ENCODE data around the gene SLIT3.

SLIT3 gene

DNA sequence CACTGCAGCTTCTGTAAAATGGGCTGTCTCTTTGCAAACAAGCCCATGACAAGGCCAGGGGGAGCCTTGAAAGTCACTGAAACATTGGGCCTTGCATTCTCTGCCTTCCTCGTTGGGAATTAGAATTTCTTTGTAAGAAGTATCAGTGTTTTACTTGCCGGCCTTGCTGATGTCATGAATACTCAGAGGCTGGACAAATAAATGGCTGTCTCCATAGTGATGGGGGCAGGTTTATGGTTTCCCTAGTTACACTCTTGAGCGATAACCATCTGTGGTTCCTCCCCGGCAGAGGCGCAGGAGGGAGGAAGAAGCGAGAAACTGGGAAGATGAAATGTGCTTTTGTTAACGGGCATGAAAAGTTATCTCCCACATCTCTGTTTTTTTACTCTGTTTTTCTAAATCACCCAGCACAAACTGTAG lies 449.0 kb downstream of the SLIT3 start:
- Mint-ChIP-seq H3K27me3 (peaks cover 14% of the 10 kb centered on the region), H3K27ac (no peak overlapping the region), H3K9me3 (no peaks in the 10 kb centered on the region), H3K4me1 (no peaks in the 10 kb centered on the region), H3K36me3 (no peaks in the 10 kb centered on the region), H3K4me3 (no peak overlapping the region)
- ATAC-seq, result no peak

DNA sequence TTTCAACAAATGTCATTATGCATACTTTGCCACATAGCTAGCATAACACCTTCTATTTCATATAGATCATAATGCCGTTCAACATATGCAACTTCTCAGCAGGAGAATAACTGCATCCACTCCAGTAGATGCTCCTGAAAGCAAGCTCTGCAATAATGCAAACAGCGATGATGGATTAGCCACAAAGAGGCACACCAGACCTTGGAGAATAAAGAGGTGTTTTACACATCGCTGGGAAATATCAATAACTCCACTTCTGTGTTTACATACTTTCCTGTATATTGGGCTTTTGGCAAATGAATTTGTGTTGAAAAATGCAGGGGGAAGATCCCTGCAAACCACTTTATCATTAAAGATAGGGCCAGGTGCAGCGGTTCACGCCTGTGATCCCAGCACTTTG lies 450.3 kb downstream of the SLIT3 start:
- no peak for ATAC-seq
- Mint-ChIP-seq H3K36me3 (no peaks in the 10 kb centered on the region), H3K4me3 (no peak overlapping the region), H3K27ac (no peak overlapping the region), H3K27me3 (peaks cover 21% of the 10 kb centered on the region), H3K4me1 (no peaks in the 10 kb centered on the region), H3K9me3 (no peaks in the 10 kb centered on the region)

DNA sequence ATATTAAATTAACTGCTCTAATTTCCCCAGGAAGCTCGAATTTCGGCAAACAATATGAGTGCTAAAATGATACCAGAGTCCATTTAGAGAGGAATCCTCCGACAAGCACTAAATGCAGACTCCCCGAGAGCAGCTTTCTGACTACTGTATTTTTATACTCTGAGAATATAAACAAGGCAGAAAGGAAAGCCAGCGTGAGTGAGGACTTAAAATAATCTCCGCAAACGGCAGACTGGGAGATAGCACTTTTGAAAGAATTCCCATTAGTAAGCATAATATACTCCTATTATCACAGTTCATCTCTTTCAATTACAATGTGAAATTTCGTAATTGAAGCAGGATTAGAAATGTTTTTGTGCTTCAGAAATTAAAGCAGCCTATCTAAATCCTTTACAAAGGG lies 452.4 kb downstream of the SLIT3 start:
- Mint-ChIP-seq H3K4me1 (no peaks in the 10 kb centered on the region), H3K27me3 (peaks cover 16% of the 10 kb centered on the region), H3K4me3 (no peak overlapping the region), H3K9me3 (no peaks in the 10 kb centered on the region), H3K27ac (no peak overlapping the region), H3K36me3 (no peaks in the 10 kb centered on the region)
- no peak for ATAC-seq

DNA sequence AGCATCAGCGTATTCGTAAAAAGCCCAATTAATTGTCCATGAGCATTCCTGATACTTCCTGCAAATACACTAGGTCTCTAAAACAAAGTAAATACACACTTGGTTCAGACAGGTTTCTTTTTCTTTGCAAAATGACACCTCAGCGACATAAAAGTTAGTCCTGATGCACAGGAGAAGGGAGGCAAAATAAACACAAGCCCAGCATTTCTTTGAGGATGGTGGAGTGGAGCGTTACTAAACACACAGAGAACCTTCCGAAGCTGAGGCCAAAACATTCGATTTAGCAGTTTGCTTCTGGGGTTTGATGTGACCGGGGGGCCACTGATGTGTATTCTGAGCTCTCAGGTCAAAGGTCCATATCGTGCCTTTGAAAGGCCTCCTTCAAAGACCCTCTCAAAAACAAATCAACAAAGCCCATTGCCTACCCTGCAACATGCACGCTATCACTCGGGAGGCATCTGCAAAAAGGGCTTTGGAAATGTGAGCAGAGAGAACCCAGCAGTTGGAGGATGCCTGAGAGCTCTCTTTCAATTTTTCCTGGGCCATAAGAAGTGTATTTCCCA lies 453.3 kb downstream of the SLIT3 start:
- Mint-ChIP-seq H3K27ac (no peak overlapping the region), H3K4me1 (no peaks in the 10 kb centered on the region), H3K27me3 (peaks cover 11% of the 10 kb centered on the region), H3K9me3 (no peaks in the 10 kb centered on the region), H3K4me3 (no peak overlapping the region), H3K36me3 (no peaks in the 10 kb centered on the region)
- no peak for ATAC-seq

DNA sequence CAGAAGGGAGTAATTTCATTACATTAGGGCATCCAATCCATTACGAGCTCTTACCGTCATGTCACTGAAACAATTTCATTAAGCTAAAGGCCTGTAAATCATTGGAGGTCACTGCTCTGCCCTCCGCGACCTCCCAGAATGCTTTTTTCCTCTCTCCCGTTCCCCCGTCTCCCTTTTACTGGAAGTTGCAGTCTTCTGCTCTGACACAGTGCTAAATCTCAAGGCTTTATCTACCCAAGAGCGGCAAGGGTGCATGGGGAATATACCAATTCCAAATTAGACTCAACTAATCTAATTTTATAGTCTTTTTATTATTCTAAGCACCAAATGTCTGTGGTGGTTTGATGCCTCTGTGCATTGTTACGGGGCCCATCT lies 456.0 kb downstream of the SLIT3 start:
- H3K36me3 Mint-ChIP-seq, result no peaks in the 10 kb centered on the region
- H3K4me1 Mint-ChIP-seq, result no peaks in the 10 kb centered on the region
- no peak overlapping the region for H3K27ac Mint-ChIP-seq
- H3K4me3 Mint-ChIP-seq, result no peak overlapping the region
- no peak for ATAC-seq
- no peaks in the 10 kb centered on the region for H3K9me3 Mint-ChIP-seq
- H3K27me3 Mint-ChIP-seq, result peaks cover 21% of the 10 kb centered on the region

DNA sequence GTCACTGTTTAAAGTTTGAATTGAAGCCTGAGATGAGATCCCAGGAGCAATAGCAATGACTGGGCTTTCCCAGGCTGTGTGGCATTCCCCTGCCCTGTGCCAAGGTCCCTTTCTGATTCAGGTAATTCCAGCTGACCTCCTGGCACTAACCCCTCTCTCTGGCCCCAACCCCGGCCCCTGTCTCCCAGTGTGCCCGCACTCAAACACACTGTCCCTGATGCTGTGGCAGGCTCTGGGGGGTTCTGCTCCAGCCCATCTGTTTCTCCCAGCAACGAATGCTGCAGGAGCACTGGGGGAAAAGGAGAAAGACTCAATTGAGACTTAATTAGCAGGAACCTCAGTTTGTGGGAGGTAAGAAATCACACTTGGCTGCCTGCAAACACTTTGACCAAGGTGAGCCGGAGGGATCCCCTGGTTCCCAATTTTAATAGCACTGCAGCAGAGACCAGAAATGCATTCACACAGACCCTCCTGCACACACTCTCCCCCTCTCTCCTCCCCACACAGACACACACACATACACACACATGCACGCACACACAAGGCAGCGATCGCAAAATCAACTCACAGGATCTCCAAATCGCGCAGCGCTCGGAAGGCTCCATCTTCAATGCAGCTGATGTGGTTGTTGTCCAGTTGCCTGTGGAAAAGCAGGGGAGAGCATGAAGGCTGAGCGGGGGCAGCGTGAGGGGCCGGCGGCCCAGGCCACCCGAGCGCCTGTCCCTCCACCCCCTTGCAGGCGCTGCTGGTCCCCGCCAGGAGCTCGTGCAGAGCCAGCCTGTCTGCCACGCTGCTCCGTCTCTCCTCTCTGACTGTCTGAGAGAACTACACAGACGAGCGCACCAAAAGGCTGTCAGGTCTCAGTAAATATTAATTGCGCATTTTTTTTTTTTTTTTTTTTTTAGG lies 456.7 kb downstream of the SLIT3 start:
- Mint-ChIP-seq H3K36me3 (no peaks in the 10 kb centered on the region), H3K4me3 (no peak overlapping the region), H3K27me3 (peaks cover 21% of the 10 kb centered on the region)

DNA sequence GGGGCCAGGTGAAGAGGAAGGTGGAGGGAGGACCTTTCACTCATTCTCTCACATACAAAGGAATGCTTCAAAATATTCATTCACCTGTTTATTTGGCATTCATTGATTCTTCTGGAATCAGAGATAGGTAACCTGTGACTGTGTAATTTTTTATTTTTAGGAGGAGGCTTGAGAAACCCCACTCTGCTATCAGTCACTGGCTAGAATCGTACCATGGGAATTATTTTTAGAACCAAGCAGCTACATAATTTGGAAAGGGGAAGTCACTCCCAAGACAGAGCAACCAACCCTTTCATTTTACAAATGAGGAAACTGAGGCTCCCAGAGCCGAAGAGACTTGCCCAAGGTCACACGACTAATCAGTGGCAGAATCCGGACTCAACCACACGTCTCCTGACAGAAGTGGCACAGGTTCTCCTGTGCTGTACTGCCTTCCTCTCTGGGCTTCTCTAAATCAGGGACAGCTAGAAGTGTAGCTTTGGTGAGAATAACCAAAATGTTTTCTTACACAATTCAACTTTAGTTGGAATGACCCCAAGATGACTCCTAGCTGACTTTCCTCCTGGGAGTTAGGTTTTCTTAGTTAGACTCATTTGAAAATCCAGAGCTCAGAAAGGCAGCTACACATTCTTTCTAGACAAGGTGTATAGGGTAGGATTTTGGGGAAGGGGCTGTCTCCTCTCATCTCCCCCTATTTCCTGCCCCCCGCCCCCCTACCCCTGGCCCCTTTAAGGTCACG lies 457.5 kb downstream of the SLIT3 start:
- Mint-ChIP-seq H3K4me3 (no peak overlapping the region), H3K27me3 (peaks cover 21% of the 10 kb centered on the region), H3K9me3 (no peaks in the 10 kb centered on the region), H3K4me1 (no peaks in the 10 kb centered on the region), H3K36me3 (no peaks in the 10 kb centered on the region), H3K27ac (no peak overlapping the region)
- ATAC-seq, result no peak

More for the DNA sequence above, 456.7 kb downstream of the SLIT3 start:
- Mint-ChIP-seq H3K27ac (no peak overlapping the region), H3K4me1 (no peaks in the 10 kb centered on the region), H3K9me3 (no peaks in the 10 kb centered on the region)
- ATAC-seq, result no peak

DNA sequence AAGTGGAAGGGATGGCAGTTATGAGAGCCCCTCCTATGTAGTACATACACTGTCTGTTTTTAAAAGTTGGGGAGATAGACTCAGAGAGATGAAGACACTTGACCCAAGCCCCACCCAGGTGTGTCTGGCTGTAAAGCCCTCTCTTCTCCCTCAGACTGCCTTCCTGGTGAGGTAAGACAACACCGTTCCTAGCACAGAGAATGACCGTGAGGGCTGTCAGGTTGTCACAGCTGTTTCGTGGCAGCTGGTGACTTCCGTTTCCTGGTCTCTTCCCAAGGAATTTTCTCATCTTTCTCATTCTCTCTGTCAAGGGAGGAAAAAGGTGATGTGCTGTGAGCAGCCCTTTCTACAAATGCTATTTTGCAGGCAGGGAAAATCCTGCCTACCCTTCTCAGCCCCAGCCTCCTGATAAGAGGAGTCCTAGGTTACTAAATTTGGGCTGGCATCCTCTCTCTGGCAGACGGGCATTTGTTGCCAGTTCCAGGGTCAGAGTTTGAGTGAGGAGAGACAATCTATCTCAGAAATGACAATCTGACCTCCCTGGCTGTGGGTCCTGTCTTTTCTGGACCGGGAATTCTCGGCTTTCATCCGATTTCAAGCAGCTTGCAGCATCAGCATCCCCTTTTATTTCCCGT lies 458.3 kb downstream of the SLIT3 start:
- H3K4me3 Mint-ChIP-seq, result no peak overlapping the region
- H3K27me3 Mint-ChIP-seq, result peaks cover 21% of the 10 kb centered on the region
- H3K36me3 Mint-ChIP-seq, result no peaks in the 10 kb centered on the region
- no peak overlapping the region for H3K27ac Mint-ChIP-seq
- H3K4me1 Mint-ChIP-seq, result no peaks in the 10 kb centered on the region
- ATAC-seq, result no peak
- H3K9me3 Mint-ChIP-seq, result no peaks in the 10 kb centered on the region

DNA sequence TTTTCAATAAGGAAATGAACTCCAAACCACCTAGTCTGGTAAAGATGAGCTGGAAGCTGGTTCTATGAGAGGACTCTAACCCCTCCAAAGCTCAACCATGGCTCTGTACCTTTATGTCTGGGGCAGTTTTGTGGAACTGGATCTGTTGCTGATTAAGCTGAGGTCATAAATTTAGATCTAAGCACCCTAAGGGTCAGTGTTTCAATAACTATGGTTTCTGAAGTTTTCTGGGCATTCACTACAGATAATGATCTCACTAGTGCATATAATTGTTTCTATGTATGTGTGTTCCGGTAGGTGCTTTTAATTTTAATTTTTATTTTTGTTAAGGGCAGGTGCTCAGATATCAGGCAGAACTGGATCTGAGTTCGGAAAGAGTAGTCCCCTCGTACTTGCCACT lies 463.1 kb downstream of the SLIT3 start:
- ATAC-seq, result no peak
- H3K4me1 Mint-ChIP-seq, result no peaks in the 10 kb centered on the region
- no peaks in the 10 kb centered on the region for H3K9me3 Mint-ChIP-seq
- peaks cover 12% of the 10 kb centered on the region for H3K27me3 Mint-ChIP-seq
- H3K27ac Mint-ChIP-seq, result no peak overlapping the region
- no peaks in the 10 kb centered on the region for H3K36me3 Mint-ChIP-seq
- H3K4me3 Mint-ChIP-seq, result no peak overlapping the region

DNA sequence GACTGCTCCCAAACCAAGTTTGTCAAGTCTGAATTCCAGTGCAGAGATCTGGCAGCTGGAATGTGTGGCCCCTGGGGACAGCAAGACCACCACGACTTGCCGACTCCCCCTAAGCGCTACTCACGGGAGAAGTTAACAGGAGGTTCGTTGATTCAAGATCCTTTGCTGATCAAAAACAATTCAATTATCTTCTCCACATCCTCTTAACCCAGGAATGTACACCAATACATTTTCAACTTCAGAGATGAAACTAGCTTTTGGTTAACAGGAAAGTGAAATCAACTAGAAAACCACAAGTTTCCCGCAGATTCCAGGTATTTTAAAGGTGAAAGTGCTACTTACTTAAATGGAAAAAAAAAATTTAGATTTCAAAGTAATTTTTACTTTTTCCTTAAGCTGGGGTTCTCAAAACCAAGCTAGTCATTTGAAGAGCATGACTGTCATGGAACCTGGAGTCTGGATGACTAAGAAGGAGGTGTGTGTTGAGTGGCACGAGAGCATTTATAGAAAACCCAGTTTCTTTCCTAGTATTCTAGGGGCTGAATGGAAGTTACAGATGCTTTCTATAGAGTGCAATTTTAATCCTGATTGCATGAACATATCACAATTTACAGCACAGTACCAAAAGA lies 464.2 kb downstream of the SLIT3 start:
- H3K9me3 Mint-ChIP-seq, result no peaks in the 10 kb centered on the region
- no peak overlapping the region for H3K27ac Mint-ChIP-seq
- ATAC-seq, result no peak
- H3K4me3 Mint-ChIP-seq, result no peak overlapping the region
- no peaks in the 10 kb centered on the region for H3K4me1 Mint-ChIP-seq
- H3K27me3 Mint-ChIP-seq, result peaks cover 2% of the 10 kb centered on the region
- H3K36me3 Mint-ChIP-seq, result no peaks in the 10 kb centered on the region

DNA sequence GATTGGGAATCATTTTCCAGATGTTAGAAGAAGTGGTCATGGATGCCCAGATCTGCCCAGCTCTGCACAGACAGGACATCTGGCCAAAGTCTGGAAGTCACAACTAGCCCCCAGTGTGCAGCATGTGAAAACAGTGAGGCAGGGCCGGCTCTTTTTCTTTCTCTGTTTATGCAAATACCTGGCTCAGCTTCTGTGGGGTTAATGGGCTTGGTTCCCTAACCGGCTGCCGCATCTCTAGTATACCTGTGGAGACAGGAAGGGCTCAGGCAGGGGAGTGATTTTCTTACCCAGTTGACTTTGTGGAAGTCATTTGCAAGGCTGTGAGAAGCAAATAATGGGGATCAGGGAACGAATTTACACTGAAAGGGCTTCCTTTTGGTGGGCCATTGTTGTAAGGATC lies 467.0 kb downstream of the SLIT3 start:
- H3K9me3 Mint-ChIP-seq, result no peaks in the 10 kb centered on the region
- no peak overlapping the region for H3K27ac Mint-ChIP-seq
- no peaks in the 10 kb centered on the region for H3K27me3 Mint-ChIP-seq
- no peaks in the 10 kb centered on the region for H3K4me1 Mint-ChIP-seq
- H3K4me3 Mint-ChIP-seq, result no peak overlapping the region
- ATAC-seq, result no peak
- H3K36me3 Mint-ChIP-seq, result no peaks in the 10 kb centered on the region

DNA sequence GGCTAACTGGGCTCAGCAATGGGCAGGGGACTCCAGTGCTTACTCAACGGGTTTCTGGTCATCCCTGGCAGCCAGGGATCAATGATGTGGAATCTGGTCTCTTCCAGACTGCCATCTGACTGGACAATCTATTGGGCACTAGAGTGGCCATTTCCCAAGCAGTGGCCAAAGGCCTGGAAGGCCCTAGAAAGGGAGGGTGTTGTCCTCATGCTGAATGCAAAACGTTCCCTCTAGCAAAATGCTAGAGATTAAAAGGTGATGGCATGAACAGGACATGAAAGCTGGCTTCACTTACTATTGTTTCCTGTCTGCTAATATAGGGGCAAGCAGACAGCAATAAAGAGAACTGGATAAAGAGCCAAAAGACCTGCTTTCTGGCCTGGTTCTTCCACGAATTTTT lies 467.6 kb downstream of the SLIT3 start:
- no peaks in the 10 kb centered on the region for H3K4me1 Mint-ChIP-seq
- H3K27ac Mint-ChIP-seq, result no peak overlapping the region
- H3K4me3 Mint-ChIP-seq, result no peak overlapping the region
- no peaks in the 10 kb centered on the region for H3K36me3 Mint-ChIP-seq
- ATAC-seq, result no peak
- no peaks in the 10 kb centered on the region for H3K27me3 Mint-ChIP-seq
- H3K9me3 Mint-ChIP-seq, result no peaks in the 10 kb centered on the region

DNA sequence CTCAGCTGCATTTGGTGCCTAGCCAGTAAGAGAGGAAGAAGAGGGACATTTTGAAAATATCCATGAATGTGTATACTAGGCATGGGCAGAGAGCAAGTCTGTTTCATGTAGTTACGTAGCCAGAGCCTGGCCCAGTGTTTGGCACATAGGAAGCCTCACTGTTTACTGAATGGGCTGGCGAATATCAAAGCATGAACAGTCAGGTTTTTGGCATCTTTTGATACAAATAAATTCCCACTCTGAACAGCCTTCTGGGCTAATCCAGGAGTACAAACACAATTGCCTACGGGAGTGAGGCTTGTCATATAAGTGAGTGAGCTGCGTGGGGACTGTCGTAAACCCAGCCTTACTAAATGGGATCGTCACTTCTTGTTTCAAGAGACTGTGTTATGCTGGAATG lies 468.6 kb downstream of the SLIT3 start:
- Mint-ChIP-seq H3K4me3 (no peak overlapping the region), H3K4me1 (no peaks in the 10 kb centered on the region), H3K27ac (no peak overlapping the region), H3K27me3 (no peaks in the 10 kb centered on the region), H3K36me3 (no peaks in the 10 kb centered on the region), H3K9me3 (no peaks in the 10 kb centered on the region)
- ATAC-seq, result no peak

DNA sequence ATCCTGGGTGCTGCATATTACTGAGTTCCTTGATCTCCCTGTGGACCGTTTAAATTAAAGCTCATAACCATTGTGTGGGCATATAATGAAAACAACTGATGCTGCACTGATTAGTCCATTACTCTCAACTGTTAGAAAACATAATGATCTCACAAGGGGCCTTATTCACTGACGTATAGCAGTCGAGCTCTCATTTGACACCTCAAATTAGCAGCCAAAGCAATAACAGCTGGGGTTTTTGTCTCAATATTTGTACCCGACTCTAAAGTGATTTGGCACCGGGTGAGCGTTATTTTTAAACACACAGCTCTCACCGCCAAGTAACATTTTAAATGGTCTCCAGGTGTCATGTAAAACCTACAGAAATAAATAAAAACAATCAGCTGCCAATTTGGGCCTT lies 469.6 kb downstream of the SLIT3 start:
- Mint-ChIP-seq H3K9me3 (no peaks in the 10 kb centered on the region), H3K27ac (no peak overlapping the region), H3K36me3 (no peaks in the 10 kb centered on the region), H3K4me3 (no peak overlapping the region), H3K27me3 (no peaks in the 10 kb centered on the region), H3K4me1 (no peaks in the 10 kb centered on the region)
- ATAC-seq, result no peak

DNA sequence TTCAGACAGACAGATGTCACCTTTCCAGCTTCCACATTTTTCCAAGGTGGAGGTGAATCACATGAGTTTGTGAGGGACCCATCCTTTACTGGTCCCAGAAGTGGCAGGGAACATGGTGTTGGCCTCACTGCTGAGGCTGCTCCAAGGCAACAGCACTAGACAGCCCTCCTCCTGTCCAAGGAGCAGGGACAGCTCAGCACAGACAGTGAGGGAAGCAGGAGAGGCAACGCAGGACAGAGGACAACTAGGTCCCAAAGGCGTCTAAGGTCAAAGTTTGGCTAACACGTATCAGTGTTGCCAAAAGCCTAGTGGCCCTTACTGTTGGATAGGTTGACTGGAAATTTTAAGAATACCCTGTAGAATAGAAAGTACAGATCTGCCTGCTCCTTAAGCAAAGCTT lies 470.1 kb downstream of the SLIT3 start:
- Mint-ChIP-seq H3K4me3 (no peak overlapping the region), H3K27ac (no peak overlapping the region), H3K27me3 (no peaks in the 10 kb centered on the region), H3K4me1 (no peaks in the 10 kb centered on the region), H3K36me3 (no peaks in the 10 kb centered on the region), H3K9me3 (no peaks in the 10 kb centered on the region)
- ATAC-seq, result no peak

Measured in stimulated activated memory B cell treated with anti-CD40 and anti-IgM and Interleukin-4, amounts not matched to agents 10 μg/mL and 1 μg/mL and 100 μg/mL, for 72 hours (primary cell).